ENCODE measurements around the gene ROBO1.
"Not testable (repeated sequence)": the region's sequence is repeated elsewhere in the genome, so short reads cannot be mapped to it uniquely, and the experiment has no call there.

The ROBO1 gene

DNA sequence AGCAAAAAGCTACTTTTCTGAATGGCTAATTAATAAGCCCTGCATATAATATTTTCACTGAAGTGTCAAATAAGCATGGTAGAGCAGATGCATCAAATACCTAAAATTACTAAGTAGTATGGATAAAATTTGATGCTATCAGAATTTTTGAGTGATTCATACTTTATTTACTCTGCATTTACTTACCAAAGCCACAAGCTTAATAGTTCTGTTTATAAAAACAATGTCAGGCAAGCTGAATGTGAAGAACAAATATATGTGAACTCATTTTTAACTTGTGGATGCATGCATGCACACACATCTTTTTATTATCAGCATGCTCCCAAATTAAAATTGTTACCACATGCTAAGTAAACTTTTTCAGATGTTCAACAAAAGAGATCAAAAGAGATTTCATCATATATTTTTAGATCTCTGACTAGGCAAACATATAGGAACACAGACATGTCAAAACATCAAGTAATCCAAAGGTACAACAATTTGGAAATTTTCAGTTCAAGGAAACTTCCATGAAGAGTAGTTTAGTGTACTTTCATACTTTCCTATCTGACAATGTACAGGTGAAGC is 969.4 kb downstream of the ROBO1 start:
- no peak for DNase-seq (ENCODE audit: low spot score)

DNA sequence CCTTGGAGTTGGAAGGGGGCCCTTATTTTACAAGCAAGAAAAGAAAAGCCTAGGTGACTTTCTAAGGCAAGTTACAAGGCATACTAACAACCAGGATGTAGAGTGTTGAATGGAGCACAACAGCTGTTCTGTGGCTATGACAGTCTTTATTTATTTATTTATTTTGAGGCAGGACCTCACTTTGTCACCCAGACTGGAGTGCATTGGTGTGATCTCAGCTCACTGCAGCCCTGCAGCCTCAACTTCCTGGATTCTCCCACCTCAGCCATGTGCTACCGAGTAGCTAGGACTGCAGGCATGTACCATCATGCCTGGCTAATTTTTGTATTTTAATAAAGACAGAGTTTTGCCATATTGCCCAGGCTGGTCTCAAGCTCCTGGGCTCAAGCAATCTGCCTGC is 973.4 kb downstream of the ROBO1 start:
- no peak for DNase-seq (ENCODE audit: low spot score)

DNA sequence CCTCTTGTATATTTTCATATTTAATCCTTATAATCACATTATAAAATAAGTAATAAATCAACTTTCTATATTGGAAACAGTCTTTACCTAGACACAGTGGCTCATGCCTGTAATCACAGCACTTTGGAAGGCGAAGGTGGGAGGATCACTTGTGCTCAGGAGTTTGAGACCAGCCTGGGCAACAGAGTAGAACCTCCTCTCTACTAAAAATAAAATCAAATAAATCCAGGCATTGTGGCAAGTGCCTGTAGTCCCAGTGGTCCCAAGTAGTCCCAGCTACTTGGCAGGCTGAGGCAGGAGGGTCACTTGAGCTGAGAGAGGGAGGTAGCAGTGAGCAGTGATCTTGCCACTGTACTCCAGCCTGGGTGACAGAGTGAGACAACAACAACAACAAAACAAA is 975.1 kb downstream of the ROBO1 start:
- DNase-seq (ENCODE audit: low spot score) = no peak

DNA sequence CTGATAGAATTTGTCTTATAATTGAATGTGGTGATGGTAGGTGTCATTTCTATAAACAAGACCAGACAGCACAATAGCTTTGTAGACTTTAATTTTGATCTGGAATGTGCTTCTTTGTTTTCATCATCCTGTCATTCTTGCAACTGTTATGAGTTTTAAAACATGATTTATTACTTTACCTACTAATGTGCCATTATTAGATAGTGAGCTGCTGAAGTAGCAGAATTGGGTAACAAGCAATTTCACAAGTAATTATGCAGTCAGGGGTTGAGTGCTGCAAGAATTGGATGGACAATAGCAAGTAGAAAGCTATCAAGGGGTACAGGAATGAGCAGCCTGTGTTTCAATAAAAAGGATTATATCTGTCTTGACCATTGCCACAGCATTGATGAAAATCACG is 975.6 kb downstream of the ROBO1 start:
- no peak for DNase-seq (ENCODE audit: low spot score)

DNA sequence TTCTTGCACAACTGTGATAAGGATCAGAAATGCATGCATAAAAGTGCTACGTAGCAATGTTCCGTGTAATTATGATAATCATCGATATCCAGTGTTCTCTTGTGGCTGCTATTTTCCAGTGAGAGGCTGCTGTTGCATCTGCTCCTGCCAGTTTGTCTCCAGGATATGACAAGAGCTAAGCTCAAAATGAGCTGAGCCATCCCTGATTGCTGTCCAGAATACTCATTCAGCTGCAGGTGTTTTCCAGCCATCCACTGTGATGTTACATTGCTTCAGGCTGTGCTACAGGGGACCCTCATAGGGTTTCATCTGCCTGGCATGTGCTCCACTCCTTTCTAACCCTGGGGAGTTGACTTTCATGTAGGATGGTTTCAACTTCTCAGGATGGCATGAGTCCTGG is 976.0 kb downstream of the ROBO1 start:
- no peak for DNase-seq (ENCODE audit: low spot score)

DNA sequence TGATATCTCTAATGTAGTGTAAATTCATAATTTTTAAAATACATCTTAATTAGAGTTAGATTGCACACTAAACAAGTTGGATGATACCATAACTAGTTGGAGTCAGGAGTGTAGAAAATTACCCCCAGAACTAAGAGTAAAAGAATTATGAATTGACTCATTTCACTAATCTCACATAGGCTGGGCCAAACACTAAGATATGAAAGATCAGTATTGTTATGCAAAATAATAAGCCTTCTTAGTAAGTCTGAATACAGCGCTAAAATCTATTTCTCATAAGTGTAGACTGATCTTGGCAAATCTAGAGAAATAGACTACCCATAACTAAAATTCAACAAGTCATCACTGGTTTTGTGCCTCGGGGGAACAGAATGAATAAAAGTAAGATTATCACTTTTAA is 979.0 kb downstream of the ROBO1 start:
- no peak for DNase-seq (ENCODE audit: low spot score)

DNA sequence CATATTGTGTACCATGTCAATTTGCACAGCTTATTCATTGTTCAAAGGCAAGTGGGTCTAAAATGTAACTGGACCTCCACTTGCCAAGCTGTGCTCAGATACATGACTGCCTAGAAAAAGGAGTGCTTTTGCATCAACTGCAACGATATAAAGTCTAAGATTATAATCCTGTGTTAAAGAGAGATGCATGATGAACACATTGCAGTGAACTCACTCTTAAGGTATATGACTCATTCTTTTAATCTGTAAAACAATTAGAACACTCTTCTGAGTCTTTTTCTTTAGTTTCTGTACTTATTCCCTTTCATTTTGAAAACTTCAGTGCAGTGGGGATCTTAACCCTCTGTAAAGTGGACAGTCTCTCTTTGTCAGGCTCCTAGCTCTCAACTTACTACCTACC is 982.8 kb downstream of the ROBO1 start:
- no peak for DNase-seq (ENCODE audit: low spot score)

DNA sequence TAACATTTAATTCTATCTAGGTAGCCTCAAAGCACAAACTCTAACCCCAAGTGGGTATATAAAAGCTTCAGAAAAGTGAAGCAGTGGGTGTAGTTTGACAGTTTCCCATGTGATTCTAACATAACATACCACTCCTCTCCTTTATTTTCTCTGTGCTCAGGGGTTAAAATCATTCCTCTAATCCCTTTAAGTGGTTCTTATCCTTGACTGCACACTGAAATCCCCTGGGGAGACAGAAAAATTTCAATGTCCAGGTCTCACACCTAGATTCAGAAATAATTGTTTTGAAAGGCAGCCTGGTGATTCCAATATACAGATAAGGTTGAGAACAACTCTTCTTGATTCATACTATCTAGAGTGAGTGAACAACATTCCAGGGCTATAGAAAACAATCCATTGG is 986.4 kb downstream of the ROBO1 start:
- DNase-seq (ENCODE audit: low spot score) = no peak

DNA sequence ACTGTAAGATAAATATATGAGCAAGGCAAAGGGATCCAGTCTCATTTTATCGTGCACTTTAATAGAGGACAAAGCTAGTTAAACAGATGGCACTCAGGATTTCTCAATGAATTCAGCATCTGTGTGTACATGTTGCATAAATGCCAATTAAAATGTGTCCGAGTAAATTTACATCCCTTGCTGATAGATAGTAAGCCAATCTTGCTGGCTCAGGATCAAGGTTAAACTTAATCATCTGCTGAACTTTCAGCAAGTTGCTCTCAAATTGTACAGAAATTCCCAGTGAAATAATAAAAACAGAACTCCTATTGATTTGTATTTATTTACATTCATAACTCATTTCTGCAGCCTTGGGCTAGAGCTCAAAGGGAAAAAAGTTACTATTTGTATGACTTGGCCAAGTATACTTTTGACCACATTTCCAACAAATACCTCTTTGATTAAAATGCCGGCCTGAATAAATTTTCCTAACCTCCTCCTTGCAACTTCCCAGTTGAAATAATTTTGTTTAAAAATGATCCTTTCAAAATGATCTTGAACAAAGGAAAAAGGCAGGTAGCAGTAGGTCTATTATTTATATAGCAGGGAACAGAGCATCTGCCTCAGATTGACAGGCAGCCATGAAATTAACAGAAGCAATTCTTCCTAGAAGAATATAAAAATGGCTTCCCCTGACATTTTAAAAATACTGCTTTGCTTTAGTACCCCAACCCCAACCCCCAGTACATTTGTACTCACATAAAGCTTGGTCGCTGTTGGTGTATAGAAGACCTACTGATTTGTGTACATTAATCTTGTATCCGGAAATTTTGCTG is 1001.9 kb downstream of the ROBO1 start:
- no peak for DNase-seq (ENCODE audit: low spot score)

DNA sequence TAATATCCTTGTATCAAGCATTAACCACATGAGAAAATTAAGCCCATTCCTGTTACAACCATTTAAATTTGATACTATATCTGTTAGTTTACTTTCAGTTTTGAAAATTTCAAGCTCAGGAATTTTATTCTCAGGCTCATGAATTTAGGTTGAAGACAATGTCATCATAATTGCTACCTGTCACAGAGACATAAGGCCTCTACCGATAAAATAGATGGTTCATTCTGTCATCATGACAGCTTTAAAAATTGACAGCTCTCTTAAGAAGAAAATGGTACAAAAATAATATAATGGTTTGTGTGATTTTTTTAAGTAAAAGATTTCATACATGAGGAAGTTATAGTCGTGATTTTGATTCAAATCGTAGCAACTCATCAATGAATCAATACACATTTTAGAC is 1003.2 kb downstream of the ROBO1 start:
- DNase-seq (ENCODE audit: low spot score) = no peak

DNA sequence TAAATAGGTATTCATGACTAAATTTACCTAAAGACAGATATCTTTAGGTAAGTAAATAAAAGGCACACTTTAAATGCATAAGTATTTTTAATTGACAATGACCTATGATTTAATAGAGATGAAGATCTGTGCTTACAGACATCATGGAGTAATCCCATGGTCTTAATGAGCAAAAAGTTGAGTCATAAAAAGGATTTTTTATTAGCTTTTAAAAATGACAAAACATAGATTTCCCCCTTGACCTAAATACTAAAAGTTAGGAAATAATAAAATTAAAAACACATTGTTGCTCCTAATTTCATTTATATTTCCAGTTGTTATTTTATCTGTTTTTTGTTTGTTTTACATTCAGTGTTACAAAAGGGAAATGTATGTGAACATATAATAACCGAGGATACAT is 1005.7 kb downstream of the ROBO1 start:
- DNase-seq (ENCODE audit: low spot score) = no peak

DNA sequence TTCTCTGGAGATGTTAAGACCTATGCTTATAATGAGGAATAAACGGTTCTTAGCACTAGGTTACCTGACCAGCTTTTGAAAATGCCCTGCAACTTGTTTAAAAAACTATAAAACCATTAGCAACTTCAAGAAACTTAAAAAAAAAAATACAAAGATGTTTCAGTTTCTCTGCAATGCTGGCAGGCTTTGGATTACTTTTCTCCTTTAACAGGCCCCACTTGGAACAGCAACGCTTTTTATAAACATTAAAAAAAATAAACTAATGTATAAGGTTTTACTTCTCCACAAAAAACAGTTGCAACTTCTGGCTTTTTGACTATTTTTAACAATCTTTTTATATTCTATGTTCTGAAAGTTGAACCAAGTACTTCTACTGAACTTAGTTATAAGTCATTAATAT is 1006.7 kb downstream of the ROBO1 start:
- no peak for DNase-seq (ENCODE audit: low spot score)

DNA sequence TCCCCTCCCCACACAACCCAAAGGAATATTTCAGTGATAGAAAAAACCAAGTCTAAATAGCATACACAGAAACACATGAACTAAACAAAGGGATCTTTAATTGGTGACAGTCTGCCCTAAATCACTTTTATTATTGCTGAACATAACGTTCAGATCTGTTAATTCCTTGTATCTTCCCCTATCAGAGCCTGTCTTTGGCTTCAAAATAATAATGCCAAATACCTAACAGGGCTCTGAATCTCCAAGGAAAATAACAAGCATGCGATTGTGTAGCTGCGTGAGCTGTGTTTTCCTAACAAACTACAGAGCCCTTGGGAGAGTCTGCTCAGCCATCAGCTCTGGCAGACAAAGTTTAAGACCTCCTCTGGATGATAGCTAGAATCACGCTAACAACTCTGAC is 1010.1 kb downstream of the ROBO1 start:
- no peak for DNase-seq (ENCODE audit: low spot score)

DNA sequence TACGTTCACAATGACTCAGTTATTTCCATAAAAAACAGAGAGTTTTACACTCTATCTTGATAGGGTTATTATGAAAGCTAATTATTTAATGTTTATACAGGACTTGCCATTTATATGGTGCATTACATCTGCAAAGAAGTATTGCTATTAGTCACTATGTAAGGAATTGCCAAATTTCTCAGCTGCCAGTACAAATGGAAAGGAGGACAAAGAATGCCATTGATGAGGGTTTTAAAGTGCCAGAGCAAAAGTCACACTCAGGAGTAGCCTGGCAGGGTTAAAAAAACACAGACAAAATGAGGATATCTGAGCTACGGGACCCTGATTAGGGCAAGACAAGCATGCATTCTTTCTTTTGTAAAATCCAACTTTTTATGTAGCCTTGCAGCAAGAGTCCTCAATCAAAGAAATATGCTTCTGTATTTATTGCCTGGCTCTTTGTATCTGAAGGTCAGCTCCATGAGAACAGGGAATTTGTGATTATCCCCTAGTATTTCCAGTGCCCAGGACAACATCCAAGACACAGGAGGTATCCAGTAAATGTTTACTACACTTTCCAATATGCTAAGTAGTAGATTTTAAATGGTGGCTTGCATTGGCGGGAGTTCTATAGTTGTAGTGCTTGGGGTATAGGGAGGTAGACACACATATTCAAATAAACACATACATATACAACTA is 1013.6 kb downstream of the ROBO1 start:
- DNase-seq (ENCODE audit: low spot score) = peak; percentile 69

DNA sequence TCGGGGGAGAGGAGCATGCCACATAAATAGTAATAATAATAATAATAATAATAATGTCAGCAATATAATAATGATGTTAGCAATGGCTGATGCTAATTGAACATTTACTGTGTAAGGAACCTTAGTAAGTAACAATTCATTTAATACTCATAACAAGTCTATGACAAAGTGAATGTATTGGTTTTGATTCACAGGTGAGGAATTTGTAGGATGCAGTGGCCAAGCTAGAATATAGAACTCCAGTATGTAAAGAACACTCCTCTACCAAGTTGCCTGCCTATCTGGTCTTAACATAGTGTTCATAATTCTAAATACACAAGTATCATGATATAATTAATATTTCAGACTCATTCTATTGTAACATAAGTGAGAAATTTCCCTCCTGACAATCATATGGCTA is 1016.5 kb downstream of the ROBO1 start:
- DNase-seq (ENCODE audit: low spot score) = no peak

DNA sequence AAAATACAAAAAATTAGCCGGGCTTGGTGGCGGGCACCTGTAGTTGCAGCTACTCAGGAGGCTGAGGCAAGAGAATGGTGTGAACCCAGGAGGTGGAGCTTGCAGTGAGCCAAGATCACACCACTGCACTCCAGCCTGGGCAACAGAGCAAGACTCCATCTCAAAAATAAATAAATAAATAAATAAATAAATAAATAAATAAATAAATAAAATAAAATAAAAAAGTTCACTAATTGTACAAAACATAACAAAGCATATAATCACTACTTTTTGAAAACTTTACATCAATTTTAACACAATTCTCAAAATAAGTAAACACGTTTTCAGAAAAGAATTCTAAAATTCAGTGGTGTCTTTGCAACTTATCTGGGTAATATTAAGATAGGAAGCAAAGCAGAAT is 1017.5 kb downstream of the ROBO1 start:
- not testable (repeated sequence) for DNase-seq (ENCODE audit: low spot score)

DNA sequence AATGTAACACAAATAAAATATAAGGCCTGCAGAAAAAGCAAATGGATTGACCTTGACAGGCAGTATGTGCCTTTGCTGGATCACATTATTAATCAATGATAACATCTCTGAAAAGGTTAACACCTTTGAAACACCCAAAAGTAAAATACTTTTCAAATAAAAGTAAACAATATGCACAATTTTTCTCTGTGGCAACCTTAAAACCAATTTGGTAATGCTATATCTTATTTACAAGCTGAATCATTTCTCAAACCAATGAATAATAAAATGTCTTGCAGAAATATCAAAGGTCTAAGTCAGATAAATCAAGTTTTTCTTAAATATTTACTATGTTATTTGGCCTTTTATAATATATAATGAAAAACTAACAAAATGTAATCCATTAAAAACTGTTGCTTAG is 1018.7 kb downstream of the ROBO1 start:
- no peak for DNase-seq (ENCODE audit: low spot score)

DNA sequence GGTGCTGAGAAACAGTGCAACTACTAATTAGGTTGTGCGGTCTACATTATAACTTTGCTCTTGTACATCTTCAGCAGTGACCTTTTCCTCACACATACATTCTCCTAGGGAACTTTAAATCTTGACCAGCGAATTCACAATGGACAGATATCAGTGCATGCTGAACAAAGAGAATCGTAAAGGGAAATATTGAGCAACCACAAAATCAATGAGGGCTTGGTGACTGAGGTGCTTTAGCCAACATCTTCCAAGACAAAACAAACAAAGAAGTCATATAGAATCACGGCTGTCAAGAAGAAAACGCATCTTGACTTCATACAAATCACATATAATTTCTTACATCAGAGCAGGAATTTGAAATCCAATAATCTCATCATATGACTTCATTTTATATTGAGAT is 1022.0 kb downstream of the ROBO1 start:
- no peak for DNase-seq (ENCODE audit: low spot score)

DNA sequence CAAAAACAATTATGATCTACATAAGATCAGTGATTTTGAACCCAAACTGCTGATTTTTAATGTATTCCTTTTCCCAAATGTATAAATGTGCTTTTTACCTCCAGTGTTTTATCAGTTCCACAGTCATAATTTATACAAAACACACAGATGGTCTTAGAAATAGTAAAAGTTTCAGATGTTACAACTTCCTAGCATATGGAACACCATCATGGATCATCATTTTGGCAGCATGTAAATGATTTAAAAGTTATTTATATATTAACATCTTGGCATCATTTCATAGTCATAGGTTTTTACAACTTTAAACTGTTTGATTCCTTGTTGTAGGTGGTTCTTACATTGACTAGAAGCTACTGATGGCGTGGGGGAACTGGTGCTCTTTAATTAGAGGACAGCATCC is 1025.3 kb downstream of the ROBO1 start:
- no peak for DNase-seq (ENCODE audit: low spot score)

DNA sequence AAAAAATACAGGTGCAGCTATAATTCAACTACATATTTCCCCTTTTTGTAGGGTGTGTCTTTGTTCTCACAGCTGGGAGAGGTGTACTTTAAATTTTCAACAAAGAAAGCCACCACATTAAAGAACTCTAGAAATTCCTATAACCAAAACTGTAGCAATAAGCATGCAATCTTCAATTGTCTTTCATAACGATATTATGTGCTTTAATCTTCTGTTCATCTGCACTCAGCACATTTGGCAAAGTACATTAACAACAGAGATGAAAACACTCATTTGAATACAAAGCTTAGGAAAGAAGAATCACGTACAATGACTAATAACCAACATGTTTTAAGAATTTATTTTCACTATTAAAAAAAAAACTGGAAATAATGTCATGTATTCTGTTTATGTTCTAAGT is 1025.8 kb downstream of the ROBO1 start:
- DNase-seq (ENCODE audit: low spot score) = no peak

DNA sequence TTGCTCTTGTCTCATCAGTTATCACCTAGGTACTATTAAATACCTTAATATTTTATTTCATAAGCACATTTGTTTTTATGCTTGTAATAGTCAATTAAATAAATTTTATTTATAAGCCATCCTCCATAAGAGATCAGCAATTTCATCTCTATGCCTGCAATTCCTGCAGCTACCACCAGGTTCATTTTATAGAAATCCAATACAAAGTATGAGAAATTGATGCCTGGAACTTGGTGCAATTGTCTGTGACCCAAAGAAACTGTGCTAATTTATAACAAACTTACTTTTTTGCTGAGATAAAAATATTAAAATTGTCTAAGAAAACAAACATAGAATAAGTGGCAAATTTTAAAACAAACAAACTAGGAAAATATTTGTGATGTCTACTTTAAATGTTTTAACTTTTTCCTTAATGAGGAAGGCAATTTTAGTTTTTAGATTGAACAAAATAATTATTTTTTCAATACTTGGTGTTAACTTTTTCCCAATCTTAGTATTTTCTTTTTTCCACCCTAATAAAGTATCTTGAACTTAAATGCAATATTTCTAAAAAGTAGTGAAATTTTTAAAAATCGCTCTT is 1026.6 kb downstream of the ROBO1 start:
- DNase-seq (ENCODE audit: low spot score) = no peak

DNA sequence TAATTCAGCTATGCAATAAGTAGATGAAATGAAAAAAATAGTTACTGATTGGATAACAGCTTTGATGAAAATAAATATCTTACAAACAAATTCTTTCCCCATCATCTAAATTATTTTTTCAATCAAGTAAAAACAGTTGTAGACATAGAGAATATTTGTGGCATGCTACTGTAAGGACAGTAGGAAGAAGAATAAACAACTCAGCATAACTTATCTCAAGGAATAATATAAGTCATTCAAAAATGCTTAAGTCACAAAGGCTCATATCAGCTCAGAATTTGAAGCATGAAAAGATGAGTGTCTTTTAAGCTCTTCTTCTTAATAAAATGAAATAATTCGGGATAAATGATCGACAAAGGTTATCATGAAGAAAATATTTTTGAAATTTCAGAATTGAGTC is 1029.0 kb downstream of the ROBO1 start:
- DNase-seq (ENCODE audit: low spot score) = no peak

DNA sequence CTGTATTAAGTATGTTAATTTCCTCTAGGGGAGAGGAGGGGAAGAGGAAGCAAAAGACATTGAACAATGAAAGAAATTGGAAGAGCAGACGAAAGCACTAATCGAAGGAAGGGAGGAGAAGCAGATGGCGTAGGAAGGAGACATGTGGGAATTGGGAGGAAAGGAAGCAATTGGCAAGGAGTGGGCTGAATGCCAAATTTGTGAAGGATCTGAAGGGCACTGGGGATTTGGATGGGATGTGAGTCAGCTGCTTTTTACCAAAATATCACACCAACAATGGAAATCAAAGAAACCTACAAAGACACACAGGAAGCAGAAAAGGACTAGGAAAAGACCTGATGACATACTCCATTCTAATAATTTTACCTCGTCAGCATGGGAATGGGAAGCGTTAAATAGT is 1029.8 kb downstream of the ROBO1 start:
- DNase-seq (ENCODE audit: low spot score) = peak; percentile 2
